ENCODE results near the gene SPO11. TPM values are rescaled to one million over a fixed set of nuclear protein-coding genes. Genes with fewer than 3 reads are reported as not detected.

The SPO11 gene
- total RNA-seq: 1 to 10 TPM in 1 of 2 donors, not detected in 1; 2.6 TPM

DNA sequence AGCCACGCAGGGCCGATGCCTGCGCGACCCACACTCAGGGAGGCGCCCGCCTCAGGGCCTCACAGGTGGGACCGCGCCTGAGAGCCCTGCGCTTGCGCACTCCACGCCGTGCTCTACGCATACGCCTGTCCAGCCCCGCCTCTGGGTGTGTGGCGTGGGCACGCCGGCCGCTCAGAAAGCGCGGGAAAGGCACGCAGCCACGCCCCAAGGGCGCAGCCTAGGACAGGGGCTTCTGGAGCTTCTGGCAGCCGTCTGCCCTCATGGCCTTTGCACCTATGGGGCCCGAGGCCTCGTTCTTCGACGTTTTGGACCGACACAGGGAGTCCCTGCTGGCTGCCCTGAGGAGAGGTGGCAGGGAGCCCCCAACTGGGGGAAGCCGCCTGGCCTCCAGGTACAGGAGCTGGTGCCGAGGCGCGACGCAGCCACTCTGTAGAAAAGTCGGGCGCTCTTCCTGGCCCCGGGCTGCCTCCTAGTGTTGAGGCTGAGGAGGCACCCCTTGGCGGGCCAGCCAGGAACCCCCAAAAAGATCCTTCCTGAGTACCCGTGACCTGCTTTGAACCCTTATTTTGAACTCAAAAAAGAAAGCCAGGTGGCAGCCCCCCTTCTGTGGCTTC, at the start of gene SPO11:
TSS of gene SPO11 (plus strand) at position 196 of the 614 bp plus-strand sequence. CDS start at position 261, 65 bp downstream.
- Histone ChIP-seq H3K27me3 (replicated peaks; ENCODE audit: insufficient read depth) (no peaks in the 10 kb centered on the region), H3K36me3 (no peaks in the 10 kb centered on the region), H3K4me3 (no peak within 1 kb of the TSS), H3K27ac (no peak within 1 kb of the TSS), H3K9me3 (no peaks in the 10 kb centered on the region), H3K4me1 (replicated peaks) (no peaks in the 10 kb centered on the region)
- no peak for DNase-seq (ENCODE audit: low spot score)
- no peak for TF ChIP-seq POLR2AphosphoS5 (IDR thresholded peaks at IDR 0.05)
- TF ChIP-seq CTCF (IDR thresholded peaks at IDR 0.05): peak in 2 of 4 experiments; percentile 14 to 21
- intact Hi-C loops (cut with DNase I): no loop called here
- 82% methylated on average over 40 of the region's 40 CpGs for WGBS

DNA sequence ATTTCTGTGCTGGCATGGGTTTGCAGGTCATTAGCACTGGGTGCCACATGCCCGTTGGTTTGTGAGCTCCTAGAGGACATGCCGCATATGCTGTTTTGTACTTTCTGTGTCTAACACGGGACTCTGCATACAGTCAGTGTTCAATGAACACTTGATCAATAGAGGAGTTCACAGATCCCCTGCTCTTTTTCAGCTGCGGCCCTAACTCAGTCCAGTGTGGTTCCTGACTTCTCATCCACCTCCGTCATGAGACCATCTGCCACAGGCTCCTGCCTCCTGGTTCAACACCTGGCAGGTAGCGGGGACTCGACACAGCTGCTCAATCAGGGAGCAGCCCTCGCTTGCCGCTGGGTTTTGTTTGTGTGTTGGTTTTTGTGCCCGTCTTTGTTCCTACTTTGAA, 49.4 kb upstream of the SPO11 start:
- H3K27me3 ChIP-seq (replicated peaks; ENCODE audit: insufficient read depth): no peaks in the 10 kb centered on the region
- DNase-seq (ENCODE audit: low spot score): no peak
- H3K4me3 ChIP-seq: no peak overlapping the region
- H3K9me3 ChIP-seq: no peaks in the 10 kb centered on the region
- H3K4me1 ChIP-seq (replicated peaks): no peaks in the 10 kb centered on the region
- 93% methylated on average over 10 of the region's 10 CpGs for WGBS
- no peak overlapping the region for H3K27ac ChIP-seq
- TF ChIP-seq POLR2AphosphoS5 (IDR thresholded peaks at IDR 0.05) (no peak), CTCF (IDR thresholded peaks at IDR 0.05) (no peak), POLR2A (IDR thresholded peaks at IDR 0.05) (no peak)
- intact Hi-C loops (cut with DNase I): no loop called here
- no peaks in the 10 kb centered on the region for H3K36me3 ChIP-seq

DNA sequence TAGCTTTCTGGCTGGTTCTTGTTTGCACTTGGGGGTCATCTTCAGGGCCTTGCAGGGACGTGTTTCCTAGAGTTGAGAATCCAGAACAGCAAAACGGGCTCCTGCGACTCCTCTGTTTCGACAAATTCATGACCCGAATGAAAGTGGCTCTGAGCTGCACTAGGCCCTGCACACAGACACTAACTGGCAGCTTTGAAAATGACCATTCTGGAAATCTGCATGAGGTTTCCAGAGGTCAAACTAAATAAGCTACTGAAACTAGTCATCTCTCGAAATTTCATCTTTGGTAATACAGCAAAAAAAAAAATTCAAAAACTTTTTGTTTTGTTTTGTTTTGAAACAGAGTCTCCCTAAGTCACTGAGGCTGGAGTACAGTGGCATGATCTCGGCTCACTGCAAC, 47.7 kb upstream of the SPO11 start:
- Histone ChIP-seq H3K9me3 (no peaks in the 10 kb centered on the region), H3K4me1 (replicated peaks) (no peaks in the 10 kb centered on the region), H3K36me3 (no peaks in the 10 kb centered on the region), H3K4me3 (no peak overlapping the region), H3K27ac (no peak overlapping the region), H3K27me3 (replicated peaks; ENCODE audit: insufficient read depth) (no peaks in the 10 kb centered on the region)
- TF ChIP-seq CTCF (IDR thresholded peaks at IDR 0.05) (no peak), POLR2AphosphoS5 (IDR thresholded peaks at IDR 0.05) (no peak), POLR2A (IDR thresholded peaks at IDR 0.05) (no peak)
- no peak for DNase-seq (ENCODE audit: low spot score)
- 93% methylated on average over 7 of the region's 7 CpGs for WGBS
- intact Hi-C loops (cut with DNase I): no loop called here

- no peak for DNase-seq (ENCODE audit: low spot score)
- Histone ChIP-seq H3K4me1 (replicated peaks) (no peaks in the 10 kb centered on the region), H3K27ac (no peak overlapping the region), H3K27me3 (replicated peaks; ENCODE audit: insufficient read depth) (no peaks in the 10 kb centered on the region), H3K36me3 (no peaks in the 10 kb centered on the region), H3K9me3 (no peaks in the 10 kb centered on the region), H3K4me3 (no peak overlapping the region)
- intact Hi-C loops (cut with DNase I): no loop called here
- TF ChIP-seq POLR2A (IDR thresholded peaks at IDR 0.05) (no peak), CTCF (IDR thresholded peaks at IDR 0.05) (no peak), POLR2AphosphoS5 (IDR thresholded peaks at IDR 0.05) (no peak)
- 14% methylated on average over 18 of the region's 18 CpGs for WGBS
Measured at GRCh38 chr20:57282670-57283361, 46.8 kb upstream of the SPO11 start.

DNA sequence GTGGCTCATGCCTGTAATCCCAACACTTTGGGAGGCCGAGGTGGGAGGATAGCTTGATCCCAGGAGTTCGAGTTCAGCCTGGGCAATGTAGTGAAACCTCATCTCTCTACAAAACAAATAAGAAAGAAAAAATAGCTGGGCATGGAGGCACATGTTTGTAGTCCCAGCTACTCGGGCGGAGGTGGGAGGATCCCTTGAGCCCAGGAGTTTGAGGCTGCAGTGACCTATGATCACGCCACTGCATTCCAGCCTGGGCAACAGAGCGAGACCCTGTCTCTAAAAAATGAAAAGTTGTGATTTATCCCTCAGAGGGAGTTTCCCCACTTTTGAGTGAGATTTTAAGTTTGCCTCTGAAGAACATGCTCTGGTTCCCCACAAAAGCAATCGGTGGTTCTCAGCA, 45.7 kb upstream of the SPO11 start:
- no peaks in the 10 kb centered on the region for H3K27me3 ChIP-seq (replicated peaks; ENCODE audit: insufficient read depth)
- no peaks in the 10 kb centered on the region for H3K36me3 ChIP-seq
- no peaks in the 10 kb centered on the region for H3K9me3 ChIP-seq
- H3K27ac ChIP-seq: no peak overlapping the region
- WGBS: 74% methylated on average over 7 of the region's 7 CpGs
- no peak for DNase-seq (ENCODE audit: low spot score)
- H3K4me1 ChIP-seq (replicated peaks): peaks cover 4% of the 10 kb centered on the region
- intact Hi-C loops (cut with DNase I): no loop called here
- H3K4me3 ChIP-seq: no peak overlapping the region
- TF ChIP-seq CTCF (IDR thresholded peaks at IDR 0.05) (no peak), POLR2AphosphoS5 (IDR thresholded peaks at IDR 0.05) (no peak), POLR2A (IDR thresholded peaks at IDR 0.05) (no peak)

All from prostate gland (tissue), 2 donors.